Esophagus squamous epithelium (tissue), 5 donors: Measurements from ENCODE around the gene RHOBTB1. TPM values are rescaled to one million over a fixed set of nuclear protein-coding genes. Genes with fewer than 3 reads are reported as not detected.
A peak's percentile ranks its signal among the peaks of the same experiment; 100 is the strongest.

Source experiments
- DNase-seq: peaks from one replicate; lab custom pipeline; 2025; lab: John Stamatoyannopoulos, UW
- H3K27ac ChIP-seq, 4 donors: fragments of 200-600 bp; sonication (generic); one replicate each; pipeline ENCODE4 v1.5.1; 2016 to 2019; ENCODE audit warnings: mild to moderate bottlenecking in 1 of 4
- H3K27me3 ChIP-seq, 4 donors: fragments of 200-600 bp; sonication (generic); 1 replicate in 3 of 4; 2 replicates in 1 of 4; pipeline versions ENCODE4 v1.5.1 to v1.6.0; 2017 to 2021; ENCODE audit warnings: antibody characterized with exemption in 1 of 4
- H3K36me3 ChIP-seq, 3 donors: fragments of 200-600 bp; sonication (generic); one replicate each; pipeline ENCODE4 v1.5.1; 2016 to 2019
- H3K4me1 ChIP-seq, 3 donors: fragments of 200-600 bp; sonication (generic); one replicate each; pipeline ENCODE4 v1.5.1; 2017 to 2019
- H3K4me3 ChIP-seq, 4 donors: fragments of 200-600 bp; sonication (generic); 1 replicate in 3 of 4; 2 replicates in 1 of 4; pipeline ENCODE4 v1.5.1; 2016 to 2019; ENCODE audit warnings: mild to moderate bottlenecking in 2 of 4, moderate library complexity in 1 of 4
- H3K9me3 ChIP-seq, 3 donors: fragments of 200-600 bp; sonication (generic); one replicate each; pipeline ENCODE4 v1.5.1; 2016 to 2019
- CTCF ChIP-seq, 6 experiments: fragments of 450-650 bp in 4 of 6; fragments of 200-600 bp in 2 of 6; sonication (generic) in 2 of 6; IDR thresholded peaks; one replicate each; pipeline ENCODE4 v1.5.1; 2016 to 2019; ENCODE audit warnings: antibody characterized with exemption in 6 of 6, mild to moderate bottlenecking in 4 of 6, moderate library complexity in 4 of 6
- POLR2A ChIP-seq, 4 donors: fragments of 450-650 bp; IDR thresholded peaks; one replicate each; pipeline ENCODE4 v1.6.1; 2017; ENCODE audit warnings: antibody characterized with exemption in 4 of 4, mild to moderate bottlenecking in 4 of 4, moderate library complexity in 3 of 4
- WGBS, 2 donors: methylation state at CpG; one replicate each; pipeline ENCODE4 v1.1.5; 2018; 5-methylcytosine and 5-hydroxymethylcytosine counted together
- intact Hi-C: fragments of 100-400 bp; cut with DNase I; formaldehyde crosslinking; loops from one replicate; pipeline ENCODE4 v1.15.0; 2022
- total RNA-seq, 4 donors: library from RNA; depleted of rRNA; stranded (reverse); fragments of >200 nt; gene quantifications; one replicate each; pipeline ENCODE4 v1.1.0, GENCODE V29; 2016
- donor health status: DM: yes; HTN: yes; CAD: no.

The RHOBTB1 gene
- total RNA-seq, 4 donors from 2014 or later = 0.11 to 3.4 (median 1.4) TPM

- no peaks in the 10 kb centered on the region for H3K27me3 ChIP-seq
- DNase-seq = no peak
- H3K4me1 ChIP-seq = peaks cover 0 to 5% (median 0%) of the 10 kb centered on the region in 3 donors
- TF ChIP-seq POLR2A (IDR thresholded peaks at IDR 0.05) (no peak), CTCF (IDR thresholded peaks at IDR 0.05) (no peak)
- intact Hi-C loops = no loop called here
- H3K27ac ChIP-seq = no peak overlapping the region
- 81 to 90% methylated on average over 3 to 4 of the region's 4 CpGs for WGBS, 2 donors
- H3K9me3 ChIP-seq = no peaks in the 10 kb centered on the region
- no peak overlapping the region for H3K4me3 ChIP-seq
- no peaks in the 10 kb centered on the region for H3K36me3 ChIP-seq
These were observed 23.5 kb downstream of the RHOBTB1 start for GRCh38 chr10:60920479-60920878.

- no peak for DNase-seq
- intact Hi-C loops = no loop called here
- Histone ChIP-seq H3K27me3 (no peaks in the 10 kb centered on the region), H3K27ac (no peak overlapping the region), H3K4me1 (peaks cover 0 to 15% (median 0%) of the 10 kb centered on the region in 3 donors), H3K36me3 (no peaks in the 10 kb centered on the region), H3K9me3 (no peaks in the 10 kb centered on the region), H3K4me3 (no peak overlapping the region)
- WGBS, 2 donors = 86% methylated on average over 2 of the region's 2 CpGs
- TF ChIP-seq CTCF (IDR thresholded peaks at IDR 0.05) (no peak), POLR2A (IDR thresholded peaks at IDR 0.05) (no peak)
These were observed 24.4 kb downstream of the RHOBTB1 start for GRCh38 chr10:60919551-60919950.

- H3K27me3 ChIP-seq = no peaks in the 10 kb centered on the region
- TF ChIP-seq CTCF (IDR thresholded peaks at IDR 0.05) = no peak
- TF ChIP-seq POLR2A (IDR thresholded peaks at IDR 0.05) = no peak
- H3K4me1 ChIP-seq = peaks cover 0 to 20% (median 0%) of the 10 kb centered on the region in 3 donors
- intact Hi-C loops = no loop called here
- no peaks in the 10 kb centered on the region for H3K9me3 ChIP-seq
- H3K4me3 ChIP-seq = no peak overlapping the region
- 84 to 89% methylated on average over 4 of the region's 4 CpGs for WGBS, 2 donors
- no peak overlapping the region for H3K27ac ChIP-seq
- no peaks in the 10 kb centered on the region for H3K36me3 ChIP-seq
- DNase-seq = no peak
These were observed 26.4 kb downstream of the RHOBTB1 start for GRCh38 chr10:60917331-60918280.

- WGBS, 2 donors = 67 to 100% methylated on average over 3 of the region's 4 CpGs
- Histone ChIP-seq H3K27me3 (no peaks in the 10 kb centered on the region), H3K9me3 (no peaks in the 10 kb centered on the region), H3K4me1 (peaks cover 0 to 25% (median 0%) of the 10 kb centered on the region in 3 donors), H3K27ac (no peak overlapping the region), H3K4me3 (no peak overlapping the region), H3K36me3 (no peaks in the 10 kb centered on the region)
- TF ChIP-seq POLR2A (IDR thresholded peaks at IDR 0.05) (no peak), CTCF (IDR thresholded peaks at IDR 0.05) (no peak)
- intact Hi-C loops = no loop called here
- DNase-seq = no peak
These were observed 28.0 kb downstream of the RHOBTB1 start for GRCh38 chr10:60916025-60916424.

- no peaks in the 10 kb centered on the region for H3K27me3 ChIP-seq
These were observed 29.3 kb downstream of the RHOBTB1 start for GRCh38 chr10:60914690-60915141.

More at GRCh38 chr10:60914690-60915141, 29.3 kb downstream of the RHOBTB1 start:
- TF ChIP-seq POLR2A (IDR thresholded peaks at IDR 0.05) = no peak
- no peak for TF ChIP-seq CTCF (IDR thresholded peaks at IDR 0.05)
- no peak for DNase-seq
- H3K4me3 ChIP-seq = no peak overlapping the region
- H3K36me3 ChIP-seq = no peaks in the 10 kb centered on the region
- intact Hi-C loops = no loop called here
- H3K27ac ChIP-seq = peak overlapping the region in 3 of 4 donors; percentile 23 to 64 (median 44)
- no peaks in the 10 kb centered on the region for H3K9me3 ChIP-seq
- WGBS, 2 donors = 43 to 67% methylated on average over 1 of the region's 1 CpG
- peaks cover 0 to 36% (median 0%) of the 10 kb centered on the region in 3 donors for H3K4me1 ChIP-seq
